HCT116 (cell line): Measurements from ENCODE around the gene PLCB2. TPM values are rescaled to one million over a fixed set of nuclear protein-coding genes. Genes with fewer than 3 reads are reported as not detected.
A peak's percentile ranks its signal among the peaks of the same experiment; 100 is the strongest.

Experiments
- ATAC-seq: fragments of 200-7000 bp; cut with Tn5 transposase; 2 replicates; pipeline ENCODE4 v1.9.1; 2020; ENCODE audit warnings: mild to moderate bottlenecking, moderate library complexity
- Bru-seq: library from RNA; stranded (reverse); fragments of 400-500 nt; gene quantifications from one replicate; lab custom pipeline; 2021; lab: Mats Ljungman, UMichigan
- BruChase-seq, 2 experiments: library from RNA; stranded (reverse); fragments of 400-500 nt; gene quantifications; one replicate each; lab custom pipeline; 2021; lab: Mats Ljungman, UMichigan
- BruUV-seq: library from RNA; stranded (reverse); fragments of 400-500 nt; replicated peaks from 2 replicates; lab custom pipeline; 2021; lab: Mats Ljungman, UMichigan
- CTCF ChIA-PET: fragments of 300-600 bp; sonication (Branson Sonifier 250); formaldehyde crosslinking; loops from one replicate; lab custom pipeline; 2021; ENCODE audit warnings: antibody characterized with exemption; lab: Charles Lee
- POLR2A ChIA-PET: fragments of 300-600, 350-600 bp; sonication (Branson Sonifier 250); formaldehyde crosslinking; loops from one replicate; lab custom pipeline; 2021; ENCODE audit warnings: antibody characterized with exemption; lab: Charles Lee
- RAD21 ChIA-PET, 2 experiments: fragments of 300-600 bp; sonication (Branson Sonifier 250); formaldehyde crosslinking; loops; one replicate each; lab custom pipeline; 2023; ENCODE audit warnings: low total read pairs in 2 of 2; ENCODE audit not compliant: uncharacterized antibody in 2 of 2, unreplicated experiment in 2 of 2, low non-redundant PET in 1 of 2; lab: Charles Lee
- DNase-seq: peaks from one replicate; pipeline ENCODE4 v3.0.0-alpha.2; 2010; ENCODE audit warnings: low read depth, low spot score
- H2AFZ ChIP-seq: fragments of 200-600 bp; shearing (Covaris generic), sonication (generic); 2 replicates; pipeline ENCODE4 v1.6.1; 2017; ENCODE audit warnings: low read depth, mixed run types, mixed read lengths, antibody characterized with exemption, low read length; ENCODE audit not compliant: poor library complexity, severe bottlenecking
- H3K27ac ChIP-seq: 2 replicates; pipeline ENCODE4 v1.5.1; 2012; ENCODE audit warnings: low read depth, low read length
- H3K27me3 ChIP-seq: fragments of 200-600 bp; sonication (generic); 2 replicates; pipeline ENCODE4 v1.6.1; 2016; ENCODE audit warnings: mixed run types, low read length, mixed read lengths; ENCODE audit not compliant: insufficient read depth
- H3K36me3 ChIP-seq, 2 experiments: fragments of 200-500 bp in 1 of 2; fragments of 200-600 bp in 1 of 2; sonication (Bioruptor generic) in 1 of 2; sonication (generic) in 1 of 2; 2 replicates each; pipeline versions ENCODE4 v1.5.1 to v1.6.1; 2014 to 2016; ENCODE audit warnings: low read length in 2 of 2, inconsistent platforms in 1 of 2, mixed read lengths in 1 of 2, mixed run types in 1 of 2; ENCODE audit not compliant: insufficient read depth in 2 of 2, control insufficient read depth in 1 of 2
- H3K4me1 ChIP-seq, 2 experiments: fragments of 200-600 bp in 1 of 2; sonication (generic) in 1 of 2; 2 replicates each; pipeline versions ENCODE4 v1.5.1 to v1.6.1; 2012 to 2017; ENCODE audit warnings: low read length in 2 of 2, inconsistent platforms in 1 of 2, mild to moderate bottlenecking in 1 of 2, mixed read lengths in 1 of 2, mixed run types in 1 of 2, moderate library complexity in 1 of 2; ENCODE audit not compliant: insufficient read depth in 2 of 2, control insufficient read depth in 1 of 2
- H3K4me2 ChIP-seq: fragments of 200-600 bp; sonication (generic); 2 replicates; pipeline ENCODE4 v1.6.1; 2017; ENCODE audit warnings: mixed run types, low read length, mixed read lengths
- H3K4me3 ChIP-seq, 2 experiments: fragments of 200-600 bp in 1 of 2; sonication (generic) in 1 of 2; replicated peaks in 1 of 2; 2 replicates each; pipeline ENCODE4 v1.5.1; 2011 to 2016; ENCODE audit warnings: low read length in 2 of 2, control low read depth in 1 of 2, low read depth in 1 of 2, mild to moderate bottlenecking in 1 of 2, mixed read lengths in 1 of 2, mixed run types in 1 of 2
- H3K79me2 ChIP-seq: fragments of 200-600 bp; sonication (generic); 2 replicates; pipeline ENCODE4 v1.6.1; 2017; ENCODE audit warnings: mild to moderate bottlenecking, mixed run types, low read length, moderate library complexity, mixed read lengths; ENCODE audit not compliant: insufficient read depth
- H3K9ac ChIP-seq: fragments of 200-600 bp; sonication (generic); 2 replicates; pipeline ENCODE4 v1.6.1; 2016; ENCODE audit warnings: low read length, mixed read lengths
- H3K9me2 ChIP-seq: fragments of 200-600 bp; sonication (generic), shearing (Covaris generic); 2 replicates; pipeline ENCODE4 v1.6.1; 2017; ENCODE audit warnings: mixed run types, mild to moderate bottlenecking, moderate library complexity; ENCODE audit not compliant: insufficient read depth
- H3K9me3 ChIP-seq, 2 experiments: fragments of 200-500 bp in 1 of 2; fragments of 200-600 bp in 1 of 2; sonication (Bioruptor generic) in 1 of 2; sonication (generic) in 1 of 2; 2 replicates each; pipeline ENCODE4 v1.6.1; 2014 to 2017; ENCODE audit warnings: low read length in 2 of 2, mixed read lengths in 2 of 2, inconsistent platforms in 1 of 2, low read depth in 1 of 2, mild to moderate bottlenecking in 1 of 2, mixed run types in 1 of 2, moderate library complexity in 1 of 2; ENCODE audit not compliant: control insufficient read depth in 1 of 2, insufficient read depth in 1 of 2
- H4K20me1 ChIP-seq: fragments of 200-600 bp; sonication (generic), shearing (Covaris generic); 2 replicates; pipeline ENCODE4 v1.6.1; 2017; ENCODE audit warnings: mixed run types, mild to moderate bottlenecking, moderate library complexity; ENCODE audit not compliant: insufficient read depth
- CTCF ChIP-seq, 3 experiments: fragments of 200-600 bp in 1 of 3; sonication (generic) in 1 of 3; IDR thresholded peaks in 2 of 3; conservative IDR thresholded peaks in 1 of 3; 2 replicates each; pipeline ENCODE4 v1.5.1; 2012 to 2017; ENCODE audit warnings: low read depth in 2 of 3, low read length in 2 of 3, antibody characterized with exemption in 1 of 3, borderline replicate concordance in 1 of 3, control low read depth in 1 of 3, mild to moderate bottlenecking in 1 of 3, mixed read lengths in 1 of 3, mixed run types in 1 of 3, moderate library complexity in 1 of 3; ENCODE audit not compliant: insufficient read depth in 1 of 3
- EGR1 ChIP-seq: IDR thresholded peaks from 2 replicates; pipeline ENCODE4 v1.6.1; 2012; ENCODE audit warnings: low read depth
- EZH2phosphoT487 ChIP-seq: fragments of 200-600 bp; IDR thresholded peaks from 2 replicates; pipeline ENCODE4 v1.6.1; 2018; ENCODE audit warnings: antibody characterized with exemption, borderline replicate concordance
- POLR2AphosphoS5 ChIP-seq: IDR thresholded peaks from 2 replicates; pipeline ENCODE4 v1.6.1; 2011; ENCODE audit warnings: mild to moderate bottlenecking, low read depth, low read length, moderate library complexity
- REST ChIP-seq: IDR thresholded peaks from 2 replicates; pipeline ENCODE4 v1.6.1; 2012; ENCODE audit warnings: low read depth
- ZNF274 ChIP-seq: fragments of 200-500 bp; sonication (Bioruptor generic); IDR thresholded peaks from 2 replicates; pipeline ENCODE4 v1.6.1; 2014; ENCODE audit warnings: mild to moderate bottlenecking, low read depth, low read length, inconsistent platforms
- intact Hi-C: fragments of 100-400 bp; cut with micrococcal nuclease; formaldehyde crosslinking; loops from 2 replicates; pipeline ENCODE4 v1.10.0; 2022
- long read RNA-seq: library from polyadenylated mRNA; unstranded; transcript quantifications from one replicate; pipeline ENCODE4 v2.0.0, GENCODE V29; 2021; ENCODE audit not compliant: unreplicated experiment
- polyA plus RNA-seq: library from polyadenylated mRNA; unstranded; fragments of >200 nt; gene quantifications from 2 replicates; pipeline ENCODE4 v1.2.1, GENCODE V29; 2012; ENCODE audit warnings: missing spikeins
- total RNA-seq: library from RNA; stranded (reverse); gene quantifications from one replicate; pipeline ENCODE4 v1.2.1, GENCODE V29; 2021; ENCODE audit not compliant: unreplicated experiment

The PLCB2 gene
- total RNA-seq, result 2.8 TPM
- polyA plus RNA-seq, result 1.7 TPM in 2 replicates
- Bru-seq, nascent RNA, result percentile 21 among the genes with signal in this experiment
- percentile 17 among the genes with signal in this experiment for BruChase-seq, experiment 1, labeled RNA remaining after a 6-hour chase
- BruChase-seq, experiment 2, labeled RNA remaining after a 2-hour chase, result percentile 23 among the genes with signal in this experiment
- long read RNA-seq, partial matches to known transcripts, result 3 of 8 reads
- long read RNA-seq, other reads (novel, unspliced or antisense), result 2 of 8 reads

GRCh38 chr15:40307421-40308211 is at the start of gene PLCB2:
Gene PLCB2, minus strand, starts transcription at chr15:40307935. Its CDS starts 263 bp downstream, at chr15:40307672.
- Histone ChIP-seq H3K36me3 (no peaks in the 10 kb centered on the region), H3K9me3 (no peaks in the 10 kb centered on the region), H4K20me1 (no peaks in the 10 kb centered on the region), H3K4me1 (peaks cover 2 to 14% of the 10 kb centered on the region in 2 experiments; a peak in 1 of 4 replicates), H3K4me2 (no peak within 1 kb of the TSS), H3K27me3 (0 out of 2 replicates have a peak, but pooled peaks cover 6% of the 10 kb centered on the region), H3K27ac (no peak within 1 kb of the TSS), H3K9me2 (no peaks in the 10 kb centered on the region), H3K4me3 (no peak within 1 kb of the TSS), H3K9ac (no peak within 1 kb of the TSS), H2AFZ (no peak within 1 kb of the TSS), H3K79me2 (no peaks in the 10 kb centered on the region)
- peak; percentile 52 for ATAC-seq
- BruUV-seq, result no TSS peak
- CTCF ChIA-PET, result interaction anchor here (0.8 to 9.7 kb wide), 8 partner anchors 12 to 114 kb away, joined by 3 to 134 read pairs (median 4); partner anchors contain the start of gene INAFM2
- DNase-seq, result no peak
- POLR2A ChIA-PET, result interaction anchor here (1.6 to 2.2 kb wide), 2 partner anchors 16 to 28 kb away, joined by 3 to 6 read pairs; no protein-coding TSS in a partner anchor
- RAD21 ChIA-PET, result interaction anchor here in 1 of 2 experiments (1.0 to 3.5 kb wide), 2 partner anchors 17 to 28 kb away, joined by 3 to 18 read pairs; no protein-coding TSS in a partner anchor
- intact Hi-C loops, result no loop called here
- TF ChIP-seq EGR1, result no peak
- TF ChIP-seq EZH2phosphoT487, result no peak
- TF ChIP-seq REST, result no peak
- TF ChIP-seq CTCF (IDR thresholded peaks at IDR 0.05 in 2 of 3, conservative IDR thresholded peaks at IDR 0.05 in 1 of 3; ENCODE audit: borderline replicate concordance in 1 of 3, insufficient read depth in 1 of 3, low read depth in 2 of 3, low read length in 2 of 3), result peak in 2 of 3 experiments; percentile 30 to 44; a peak in 3 of 6 replicates
- no peak for TF ChIP-seq ZNF274
- no peak for TF ChIP-seq POLR2AphosphoS5
